AG09319 (cell line): Measurements from ENCODE around the gene FARSB.
A peak's percentile ranks its signal among the peaks of the same experiment; 100 is the strongest.

Source experiments
- DNase-seq: peaks from one replicate; pipeline ENCODE4 v3.0.0-alpha.2; 2010; ENCODE audit warnings: low read depth; ENCODE audit errors: extremely low read depth
- CTCF ChIP-seq: IDR thresholded peaks from 2 replicates; pipeline ENCODE4 v1.5.1; 2011; ENCODE audit warnings: low read depth, mild to moderate bottlenecking, inconsistent platforms, low read length, moderate library complexity

FARSB gene

GRCh38 chr2:222621893-222622292 lies 34.0 kb downstream of the FARSB start:
- DNase-seq = no peak
- TF ChIP-seq CTCF = no peak

GRCh38 chr2:222615320-222615719 lies 40.6 kb downstream of the FARSB start:
- no peak for TF ChIP-seq CTCF
- DNase-seq = no peak

DNA sequence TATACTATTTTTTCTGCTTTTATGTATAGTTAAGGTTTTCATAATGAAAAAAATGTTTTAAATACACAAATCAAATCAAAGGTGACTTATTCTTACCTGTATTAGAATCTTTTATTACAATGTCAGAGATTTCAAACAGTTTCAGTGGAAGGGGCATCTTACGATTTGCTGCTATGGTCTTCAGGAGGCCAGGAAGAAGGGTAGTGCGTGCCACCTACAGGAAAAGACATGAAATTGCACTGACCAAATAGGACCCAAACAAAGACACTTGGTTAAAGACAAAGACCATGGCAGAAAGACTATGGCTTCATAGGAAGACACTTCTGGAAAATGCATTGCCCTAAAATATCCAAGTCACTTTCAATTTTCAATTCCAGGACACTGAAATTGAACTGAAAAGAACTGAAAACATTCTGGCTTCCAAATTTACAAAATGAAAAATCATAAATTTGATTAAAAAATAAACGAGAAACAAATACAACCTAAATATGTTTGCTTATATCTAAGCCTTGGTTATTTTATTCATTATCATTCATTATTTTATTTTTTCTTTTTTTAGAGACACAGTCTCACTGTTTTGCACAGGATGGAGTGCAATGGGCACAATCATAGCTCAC lies 42.1 kb downstream of the FARSB start:
- no peak for DNase-seq
- peak; percentile 84 for TF ChIP-seq CTCF

DNA sequence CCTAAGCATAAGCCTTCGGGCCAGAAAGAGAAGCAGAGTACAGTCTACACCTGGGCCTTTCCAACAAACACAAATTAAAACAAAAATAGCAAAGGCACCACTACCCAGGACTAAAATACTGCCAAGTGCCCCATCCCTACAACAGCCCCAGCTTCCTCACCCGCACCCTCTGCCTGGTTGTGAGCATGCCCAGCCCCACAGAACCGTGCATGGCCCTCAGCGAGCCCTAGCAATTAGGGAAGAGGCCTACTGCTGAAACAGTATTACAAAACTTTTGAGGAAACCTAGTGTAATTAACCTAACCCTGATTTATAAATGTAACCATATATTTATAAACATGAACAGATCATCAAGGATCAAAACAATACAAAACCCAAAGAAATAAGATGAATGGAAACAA lies 44.2 kb downstream of the FARSB start:
- TF ChIP-seq CTCF = no peak
- no peak for DNase-seq

- no peak; the same call in 1 of the 2 replicates for TF ChIP-seq CTCF
- no peak for DNase-seq
These were observed 45.1 kb downstream of the FARSB start for GRCh38 chr2:222610746-222611145.

GRCh38 chr2:222609381-222609780 lies 46.5 kb downstream of the FARSB start:
- no peak for DNase-seq
- TF ChIP-seq CTCF = no peak

- DNase-seq = no peak
These were observed 47.8 kb downstream of the FARSB start for GRCh38 chr2:222608081-222608480.

More at GRCh38 chr2:222608081-222608480, 47.8 kb downstream of the FARSB start:
- no peak for TF ChIP-seq CTCF
